Lower lobe of right lung (tissue), 2 donors: ENCODE data around the gene HPS6. TPM values are rescaled to one million over a fixed set of nuclear protein-coding genes. Genes with fewer than 3 reads are reported as not detected.
"Not testable (repeated sequence)": the region's sequence is repeated elsewhere in the genome, so short reads cannot be mapped to it uniquely, and the experiment has no call there.

Source experiments
- ATAC-seq, 2 donors: fragments of 200-7000 bp; cut with Tn5 transposase; one replicate each; pipeline ENCODE4 v1.9.1; 2020 to 2022; ENCODE audit warnings: mild to moderate bottlenecking in 2 of 2, moderate library complexity in 2 of 2
- DNase-seq: peaks from one replicate; pipeline ENCODE4 v3.0.0-alpha.2; 2020
- H3K27ac ChIP-seq: fragments of 200-600 bp; one replicate; pipeline ENCODE4 v1.8.0; 2022
- H3K27me3 ChIP-seq: fragments of 200-600 bp; one replicate; pipeline ENCODE4 v1.8.0; 2022; ENCODE audit warnings: low read depth
- H3K36me3 ChIP-seq: fragments of 200-600 bp; one replicate; pipeline ENCODE4 v1.8.0; 2022; ENCODE audit warnings: mild to moderate bottlenecking
- H3K4me1 ChIP-seq: fragments of 200-600 bp; one replicate; pipeline ENCODE4 v1.8.0; 2022
- H3K4me3 ChIP-seq: fragments of 200-600 bp; one replicate; pipeline ENCODE4 v1.8.0; 2022; ENCODE audit warnings: mild to moderate bottlenecking
- H3K9me3 ChIP-seq: fragments of 200-600 bp; one replicate; pipeline ENCODE4 v1.8.0; 2022
- intact Hi-C: fragments of 100-400 bp; cut with DNase I; formaldehyde crosslinking; loops from one replicate; pipeline ENCODE4 v1.11.0; 2022
- total RNA-seq: library from RNA; stranded (reverse); fragmentation: NEBNext Ultra II Directional; extraction: Animal tissue kit (Norgen Biotek cat#: 25700); gene quantifications from one replicate; pipeline ENCODE4 v1.2.1, GENCODE V29; 2021
- TF ChIP-seq, protein P1 (sequence below): fragments of 200-600 bp; IDR thresholded peaks from one replicate; pipeline ENCODE4 v1.8.0; 2022; ENCODE audit warnings: antibody characterized with exemption, mild to moderate bottlenecking
- donor health status: DM: no; HTN: yes; CAD: no; lungs with severe emphysema.

Gene HPS6
- total RNA-seq, 1 donor from 2014 or later, result 21.8 TPM

DNA sequence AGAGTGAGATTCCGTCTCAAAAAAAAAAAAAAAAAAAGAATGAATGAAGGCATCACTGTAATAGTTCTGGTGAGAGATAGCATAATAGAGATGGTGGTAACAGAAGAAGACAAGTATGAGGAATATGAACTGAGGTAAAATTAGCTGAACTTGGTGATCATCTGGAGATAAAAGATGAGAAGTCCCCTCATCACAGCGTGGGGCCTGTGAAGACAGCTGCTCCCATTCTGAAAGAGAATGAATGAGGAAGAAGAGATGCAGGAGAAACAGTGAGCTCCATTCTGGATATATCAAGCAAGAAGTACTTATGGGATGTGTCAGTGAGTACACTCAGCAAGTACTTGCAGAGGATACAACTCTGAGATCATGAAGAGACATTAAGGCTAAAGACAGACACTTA, 37.9 kb upstream of the HPS6 start:
- DNase-seq (no peak), ATAC-seq (no peak)
- TF ChIP-seq, protein P1, sequence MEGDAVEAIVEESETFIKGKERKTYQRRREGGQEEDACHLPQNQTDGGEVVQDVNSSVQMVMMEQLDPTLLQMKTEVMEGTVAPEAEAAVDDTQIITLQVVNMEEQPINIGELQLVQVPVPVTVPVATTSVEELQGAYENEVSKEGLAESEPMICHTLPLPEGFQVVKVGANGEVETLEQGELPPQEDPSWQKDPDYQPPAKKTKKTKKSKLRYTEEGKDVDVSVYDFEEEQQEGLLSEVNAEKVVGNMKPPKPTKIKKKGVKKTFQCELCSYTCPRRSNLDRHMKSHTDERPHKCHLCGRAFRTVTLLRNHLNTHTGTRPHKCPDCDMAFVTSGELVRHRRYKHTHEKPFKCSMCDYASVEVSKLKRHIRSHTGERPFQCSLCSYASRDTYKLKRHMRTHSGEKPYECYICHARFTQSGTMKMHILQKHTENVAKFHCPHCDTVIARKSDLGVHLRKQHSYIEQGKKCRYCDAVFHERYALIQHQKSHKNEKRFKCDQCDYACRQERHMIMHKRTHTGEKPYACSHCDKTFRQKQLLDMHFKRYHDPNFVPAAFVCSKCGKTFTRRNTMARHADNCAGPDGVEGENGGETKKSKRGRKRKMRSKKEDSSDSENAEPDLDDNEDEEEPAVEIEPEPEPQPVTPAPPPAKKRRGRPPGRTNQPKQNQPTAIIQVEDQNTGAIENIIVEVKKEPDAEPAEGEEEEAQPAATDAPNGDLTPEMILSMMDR, result no peak
- no peak overlapping the region for H3K4me3 ChIP-seq
- H3K36me3 ChIP-seq, result peaks cover 95% of the 10 kb centered on the region
- H3K27me3 ChIP-seq, result no peaks in the 10 kb centered on the region
- no peaks in the 10 kb centered on the region for H3K4me1 ChIP-seq
- H3K9me3 ChIP-seq, result no peaks in the 10 kb centered on the region
- intact Hi-C loops, result no loop called here
- no peak overlapping the region for H3K27ac ChIP-seq

DNA sequence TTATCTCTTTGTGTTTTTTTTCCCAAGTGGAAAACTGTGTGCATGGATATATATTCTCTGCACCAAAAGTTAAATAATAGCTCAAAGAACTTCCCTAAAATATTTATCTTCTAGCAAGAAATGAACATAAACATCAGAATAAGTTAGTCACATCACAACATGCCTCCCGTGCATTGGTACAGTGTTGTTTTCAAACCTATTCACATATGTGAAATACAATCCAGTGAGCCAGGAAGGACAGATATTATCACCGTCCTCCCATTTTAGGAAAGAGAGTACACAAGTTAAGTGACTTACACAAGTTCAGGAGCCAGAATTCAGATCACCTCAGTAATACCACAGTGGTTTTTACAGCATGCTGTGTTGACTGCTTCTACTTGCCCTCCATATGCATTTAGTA, 31.4 kb upstream of the HPS6 start:
- H3K4me1 ChIP-seq, result no peaks in the 10 kb centered on the region
- H3K9me3 ChIP-seq, result no peaks in the 10 kb centered on the region
- no peaks in the 10 kb centered on the region for H3K27me3 ChIP-seq
- TF ChIP-seq, protein P1, result no peak
- intact Hi-C loops, result no loop called here
- no peak for DNase-seq
- no peak for ATAC-seq
- H3K27ac ChIP-seq, result no peak overlapping the region
- no peak overlapping the region for H3K4me3 ChIP-seq
- peaks cover 81% of the 10 kb centered on the region for H3K36me3 ChIP-seq

DNA sequence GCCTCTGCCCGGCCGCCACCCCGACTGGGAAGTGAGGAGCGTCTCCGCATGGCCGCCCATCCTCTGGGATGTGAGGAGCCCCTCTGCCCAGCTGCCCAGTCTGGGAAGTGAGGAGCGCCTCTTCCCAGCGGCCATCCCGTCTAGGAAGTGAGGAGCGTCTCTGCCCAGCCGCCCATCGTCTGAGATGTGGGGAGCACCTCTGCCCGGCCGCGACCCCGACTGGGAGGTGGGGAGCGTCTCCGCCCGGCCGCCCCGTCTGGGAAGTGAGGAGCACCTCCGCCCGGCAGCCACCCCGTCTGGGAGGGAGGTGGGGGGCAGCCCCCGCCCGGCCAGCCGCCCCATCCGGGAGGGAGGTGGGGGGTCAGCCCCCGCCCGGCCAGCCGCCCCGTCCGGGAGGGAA, 29.3 kb upstream of the HPS6 start:
- H3K9me3 ChIP-seq, H3K4me1 ChIP-seq, H3K4me3 ChIP-seq, H3K27me3 ChIP-seq, DNase-seq, ATAC-seq, intact Hi-C loops, H3K27ac ChIP-seq: not testable (repeated sequence)
- peaks cover 74% of the 10 kb centered on the region for H3K36me3 ChIP-seq

DNA sequence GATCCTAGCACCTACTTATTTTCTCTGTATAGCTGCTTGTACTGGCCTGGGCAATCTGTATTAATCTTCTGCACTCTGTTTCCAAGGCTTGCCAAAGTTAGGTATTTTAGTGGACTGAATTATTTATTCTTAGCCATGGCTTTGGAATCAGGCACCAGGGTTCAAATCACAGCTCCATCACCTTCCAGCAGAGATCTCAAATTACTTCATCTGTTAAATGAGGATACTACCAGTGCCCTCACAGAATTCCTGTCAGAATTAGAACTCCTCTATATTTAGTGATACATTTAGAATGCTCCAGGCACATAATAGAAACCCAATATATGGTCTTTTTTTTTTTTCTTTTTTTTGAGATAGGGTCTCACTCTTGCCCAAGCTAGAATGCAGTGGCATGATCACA, 26.7 kb upstream of the HPS6 start:
- no peaks in the 10 kb centered on the region for H3K27me3 ChIP-seq
- TF ChIP-seq, protein P1, result no peak
- no peak overlapping the region for H3K27ac ChIP-seq
- intact Hi-C loops, result no loop called here
- no peak for DNase-seq
- no peak overlapping the region for H3K4me3 ChIP-seq
- ATAC-seq, result no peak
- no peaks in the 10 kb centered on the region for H3K4me1 ChIP-seq
- H3K36me3 ChIP-seq, result peaks cover 48% of the 10 kb centered on the region
- no peaks in the 10 kb centered on the region for H3K9me3 ChIP-seq

DNA sequence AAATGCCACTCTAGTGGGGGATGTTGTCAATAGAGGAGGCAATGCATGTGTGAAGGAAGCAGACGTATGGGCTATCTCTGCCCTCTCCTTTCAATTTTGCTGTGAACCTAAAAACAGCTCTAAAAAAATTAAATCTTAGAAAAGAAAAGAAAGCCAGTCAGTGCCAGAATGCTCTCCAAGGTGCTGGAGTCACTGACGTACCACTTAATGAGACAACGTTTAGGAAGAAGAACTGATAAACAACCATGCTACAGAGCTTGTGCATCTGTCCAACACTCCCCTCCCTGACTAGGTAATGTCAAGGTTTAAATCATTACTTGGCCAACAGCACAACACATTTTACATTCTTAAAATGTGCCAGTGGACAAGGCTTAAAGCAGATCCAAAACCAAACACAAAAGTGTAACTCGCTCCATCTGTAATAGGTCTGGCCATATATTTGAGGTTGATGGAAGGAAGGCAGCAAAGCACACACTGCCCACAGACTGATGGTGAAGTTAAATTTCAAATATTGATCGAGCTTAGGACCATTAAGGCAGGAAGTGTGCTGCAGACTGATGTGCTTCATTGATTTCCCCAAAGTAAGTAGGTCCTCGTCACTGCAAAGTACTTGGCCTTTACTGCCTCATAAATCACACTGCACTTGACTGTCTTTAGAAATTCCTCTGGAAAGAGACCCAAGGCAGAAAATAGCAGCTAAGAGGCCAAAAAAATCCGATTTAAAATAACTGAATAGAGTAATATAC, 24.7 kb upstream of the HPS6 start:
- Histone ChIP-seq H3K9me3 (no peaks in the 10 kb centered on the region), H3K36me3 (peaks cover 31% of the 10 kb centered on the region), H3K4me3 (no peak overlapping the region), H3K4me1 (peaks cover 14% of the 10 kb centered on the region), H3K27ac (no peak overlapping the region), H3K27me3 (no peaks in the 10 kb centered on the region)
- ATAC-seq, result no peak
- intact Hi-C loops, result no loop called here
- no peak for DNase-seq
- TF ChIP-seq, protein P1, result no peak

DNA sequence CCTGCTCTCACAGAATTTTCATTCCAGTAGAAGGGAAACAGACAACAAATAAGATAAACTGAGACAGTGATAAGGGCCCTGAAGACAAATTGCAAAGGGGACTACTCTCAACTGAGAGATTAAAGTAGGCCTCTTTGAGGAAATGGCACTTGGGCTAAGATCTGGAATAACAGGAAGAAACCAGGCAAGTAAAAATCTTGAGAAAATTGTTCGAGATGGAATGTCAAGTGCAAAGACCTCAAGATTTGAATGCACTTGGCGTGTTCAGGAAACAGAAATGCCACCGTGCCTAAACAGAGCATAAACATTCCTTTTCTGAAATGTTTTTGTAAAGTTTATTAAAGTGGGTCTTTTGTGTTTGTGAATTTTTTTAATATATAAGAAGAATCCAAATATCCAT, 19.9 kb upstream of the HPS6 start:
- Histone ChIP-seq H3K9me3 (no peaks in the 10 kb centered on the region), H3K4me3 (no peak overlapping the region), H3K36me3 (no peaks in the 10 kb centered on the region), H3K27ac (peak overlapping the region; percentile 61), H3K4me1 (peaks cover 21% of the 10 kb centered on the region), H3K27me3 (no peaks in the 10 kb centered on the region)
- DNase-seq (no peak), ATAC-seq (peak; percentile 58 to 65)
- intact Hi-C loops, result no loop called here
- TF ChIP-seq, protein P1, result no peak
